H9 (cell line): ENCODE measurements around the gene FSHR. TPM values are rescaled to one million over a fixed set of nuclear protein-coding genes. Genes with fewer than 3 reads are reported as not detected.

Source experiments
- DNase-seq: peaks from one replicate; pipeline ENCODE4 v3.0.0-alpha.2; 2017
- H2AFZ ChIP-seq: one replicate; pipeline ENCODE4 v1.6.1; 2013; ENCODE audit warnings: mild to moderate bottlenecking, low read length, control low read depth, moderate library complexity
- H2AK5ac ChIP-seq: 2 replicates; pipeline ENCODE4 v1.6.1; 2013; ENCODE audit warnings: low read length, control low read depth, mixed read lengths; ENCODE audit not compliant: insufficient read length
- H2BK120ac ChIP-seq: one replicate; pipeline ENCODE4 v1.6.1; 2013; ENCODE audit warnings: low read depth, mild to moderate bottlenecking, low read length, control low read depth, inconsistent platforms; ENCODE audit not compliant: poor library complexity, severe bottlenecking
- H2BK12ac ChIP-seq: 2 replicates; pipeline ENCODE4 v1.6.1; 2013; ENCODE audit warnings: low read length, control low read depth, mixed read lengths, low read depth; ENCODE audit not compliant: insufficient read length
- H2BK15ac ChIP-seq: 2 replicates; pipeline ENCODE4 v1.6.1; 2013; ENCODE audit warnings: low read depth, low read length, control low read depth
- H2BK20ac ChIP-seq: one replicate; pipeline ENCODE4 v1.6.1; 2013; ENCODE audit warnings: low read depth, mild to moderate bottlenecking, low read length, control low read depth, inconsistent platforms; ENCODE audit not compliant: poor library complexity, severe bottlenecking
- H2BK5ac ChIP-seq: 2 replicates; pipeline ENCODE4 v1.6.1; 2013; ENCODE audit warnings: low read length, control low read depth, mixed read lengths; ENCODE audit not compliant: insufficient read length
- H3K14ac ChIP-seq: 2 replicates; pipeline ENCODE4 v1.6.1; 2013; ENCODE audit warnings: low read length, control low read depth; ENCODE audit not compliant: insufficient read depth
- H3K18ac ChIP-seq: 2 replicates; pipeline ENCODE4 v1.6.1; 2013; ENCODE audit warnings: low read depth, mild to moderate bottlenecking, mixed read lengths, low read length, control low read depth; ENCODE audit not compliant: insufficient read length
- H3K23ac ChIP-seq: 2 replicates; pipeline ENCODE4 v1.6.1; 2013; ENCODE audit warnings: low read length, control low read depth, mixed read lengths, low read depth; ENCODE audit not compliant: insufficient read length
- H3K23me2 ChIP-seq: 2 replicates; pipeline ENCODE4 v1.6.1; 2013; ENCODE audit warnings: low read depth, mild to moderate bottlenecking, mixed read lengths, low read length, control low read depth; ENCODE audit not compliant: insufficient read length, poor library complexity, severe bottlenecking
- H3K27ac ChIP-seq: 2 replicates; pipeline ENCODE4 v1.5.1; 2013; ENCODE audit warnings: low read length, control low read depth, mixed read lengths, low read depth; ENCODE audit not compliant: insufficient read length
- H3K27me3 ChIP-seq: 2 replicates; pipeline ENCODE4 v1.6.1; 2013; ENCODE audit warnings: low read length, control low read depth, inconsistent platforms; ENCODE audit not compliant: insufficient read depth
- H3K4ac ChIP-seq: 2 replicates; pipeline ENCODE4 v1.6.1; 2013; ENCODE audit warnings: low read depth, mild to moderate bottlenecking, control low read depth, inconsistent platforms, low read length, moderate library complexity
- H3K4me1 ChIP-seq: 2 replicates; pipeline ENCODE4 v1.6.1; 2013; ENCODE audit warnings: low read length, control low read depth, inconsistent platforms; ENCODE audit not compliant: insufficient read depth
- H3K4me2 ChIP-seq: 2 replicates; pipeline ENCODE4 v1.6.1; 2013; ENCODE audit warnings: low read length, control low read depth, mixed read lengths; ENCODE audit not compliant: insufficient read length, insufficient read depth
- H3K56ac ChIP-seq: 2 replicates; pipeline ENCODE4 v1.6.1; 2013; ENCODE audit warnings: low read depth, mild to moderate bottlenecking, mixed read lengths, low read length, control low read depth; ENCODE audit not compliant: insufficient read length
- H3K79me1 ChIP-seq: 2 replicates; pipeline ENCODE4 v1.6.1; 2013; ENCODE audit warnings: low read depth, mild to moderate bottlenecking, moderate library complexity, low read length, control low read depth, inconsistent platforms; ENCODE audit not compliant: insufficient read depth, poor library complexity, severe bottlenecking
- H3K79me2 ChIP-seq: 2 replicates; pipeline ENCODE4 v1.6.1; 2013; ENCODE audit warnings: low read length, control low read depth, inconsistent platforms; ENCODE audit not compliant: insufficient read depth
- H3K9ac ChIP-seq: 2 replicates; pipeline ENCODE4 v1.6.1; 2013; ENCODE audit warnings: low read length, control low read depth, mixed read lengths; ENCODE audit not compliant: insufficient read length; ENCODE audit errors: extremely low read depth
- H3K9me3 ChIP-seq: one replicate; pipeline ENCODE4 v1.6.1; 2013; ENCODE audit warnings: low read depth, low read length, inconsistent platforms; ENCODE audit not compliant: control insufficient read depth
- H3T11ph ChIP-seq: one replicate; pipeline ENCODE4 v1.6.1; 2013; ENCODE audit warnings: mild to moderate bottlenecking, low read length, control low read depth, inconsistent platforms
- H4K20me1 ChIP-seq: one replicate; pipeline ENCODE4 v1.6.1; 2013; ENCODE audit not compliant: control insufficient read depth, insufficient read length, insufficient read depth
- H4K5ac ChIP-seq: 2 replicates; pipeline ENCODE4 v1.6.1; 2013; ENCODE audit warnings: low read depth, mild to moderate bottlenecking, mixed read lengths, low read length, control low read depth; ENCODE audit not compliant: insufficient read length
- H4K8ac ChIP-seq: replicated peaks from 2 replicates; pipeline ENCODE4 v1.6.1; 2013; ENCODE audit warnings: low read length, control low read depth, mixed read lengths, low read depth; ENCODE audit not compliant: insufficient read length
- H4K91ac ChIP-seq: 2 replicates; pipeline ENCODE4 v1.6.1; 2013; ENCODE audit warnings: low read depth, mild to moderate bottlenecking, moderate library complexity, mixed read lengths, low read length, control low read depth; ENCODE audit not compliant: insufficient read length
- H3K27ac Mint-ChIP-seq, 3 experiments: 2 replicates in 2 of 3; 3 replicates in 1 of 3; pipeline ENCODE4 v1.8.0; 2020 to 2021; ENCODE audit warnings: mixed read lengths in 3 of 3, mild to moderate bottlenecking in 1 of 3, moderate library complexity in 1 of 3
- H3K27me3 Mint-ChIP-seq: 2 replicates; pipeline ENCODE4 v1.8.0; 2021; ENCODE audit warnings: low read depth, mild to moderate bottlenecking, moderate library complexity, mixed read lengths
- H3K36me3 Mint-ChIP-seq, 3 experiments: 2 replicates in 2 of 3; 3 replicates in 1 of 3; pipeline ENCODE4 v1.8.0; 2020 to 2021; ENCODE audit warnings: low read depth in 3 of 3, mixed read lengths in 3 of 3; ENCODE audit not compliant: insufficient read depth in 1 of 3
- H3K4me1 Mint-ChIP-seq, 2 experiments: 2 replicates each; pipeline ENCODE4 v1.8.0; 2020; ENCODE audit warnings: mixed read lengths in 2 of 2
- H3K4me3 Mint-ChIP-seq, 2 experiments: 2 replicates in 1 of 2; 3 replicates in 1 of 2; pipeline ENCODE4 v1.8.0; 2020 to 2021; ENCODE audit warnings: mild to moderate bottlenecking in 2 of 2, mixed read lengths in 2 of 2, moderate library complexity in 1 of 2
- H3K9me3 Mint-ChIP-seq, 2 experiments: 2 replicates in 1 of 2; 3 replicates in 1 of 2; pipeline ENCODE4 v1.8.0; 2020; ENCODE audit warnings: mild to moderate bottlenecking in 2 of 2, mixed read lengths in 2 of 2, moderate library complexity in 1 of 2
- WGBS: extraction: QIAGEN DNeasy Blood & Tissue Kit; methylation state at CpG from one replicate; pipeline ENCODE4 v1.1.7; 2013; ENCODE audit warnings: missing lambda C conversion rate, low lambda C conversion rate, mixed read lengths; ENCODE audit not compliant: insufficient read length; ENCODE audit errors: extremely low coverage; 5-methylcytosine and 5-hydroxymethylcytosine counted together
- total RNA-seq: library from RNA; stranded (reverse); gene quantifications from 2 replicates; pipeline ENCODE4 v1.2.1, GENCODE V29; 2021
- TF ChIP-seq, protein P1 (sequence below): fragments of 200-600 bp; sonication (generic); conservative IDR thresholded peaks from 3 replicates; pipeline ENCODE4 v1.8.0; 2021; ENCODE audit warnings: antibody characterized with exemption, mild to moderate bottlenecking

Gene FSHR
- total RNA-seq, 1 experiment from 2014 or later, result not detected

DNA sequence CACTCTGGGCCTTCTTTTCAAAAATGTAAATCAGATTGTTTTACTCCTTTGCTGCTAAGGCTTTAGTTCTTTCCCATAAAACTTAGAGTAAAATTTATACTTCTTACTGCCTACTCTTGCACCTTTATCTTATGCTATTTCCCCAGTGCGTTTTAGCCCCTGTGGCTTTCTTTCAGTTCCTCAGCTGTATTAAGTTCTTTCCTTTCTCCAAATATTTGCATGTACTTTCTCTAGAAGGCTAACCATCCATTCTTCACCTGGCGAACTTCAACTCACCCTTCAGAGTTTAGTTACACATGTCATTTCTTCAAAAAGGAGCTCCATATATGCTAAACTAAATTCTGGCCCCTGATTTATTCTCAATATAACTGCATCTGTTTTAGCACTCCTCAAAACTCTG, 160.7 kb downstream of the FSHR start:
- H3T11ph ChIP-seq, result no peak overlapping the region
- H2BK20ac ChIP-seq, result no peak overlapping the region
- no peak overlapping the region for H3K4ac ChIP-seq
- no peaks in the 10 kb centered on the region for H3K9me3 Mint-ChIP-seq
- H4K8ac ChIP-seq, result no peak overlapping the region
- no peak overlapping the region for H2BK15ac ChIP-seq
- no peaks in the 10 kb centered on the region for H3K9me3 ChIP-seq
- H2AFZ ChIP-seq, result no peak overlapping the region
- no peak overlapping the region for H3K9ac ChIP-seq
- no peaks in the 10 kb centered on the region; the same call in 1 of the 2 replicates for H3K27me3 ChIP-seq
- no peaks in the 10 kb centered on the region for H3K36me3 Mint-ChIP-seq
- no peaks in the 10 kb centered on the region for H4K20me1 ChIP-seq
- H3K23me2 ChIP-seq, result no peaks in the 10 kb centered on the region
- H3K4me1 ChIP-seq, result no peaks in the 10 kb centered on the region
- no peak overlapping the region for H3K23ac ChIP-seq
- H3K18ac ChIP-seq, result no peak overlapping the region
- no peak overlapping the region for H3K27ac ChIP-seq
- H3K4me2 ChIP-seq, result no peak overlapping the region
- no peak overlapping the region for H2AK5ac ChIP-seq
- H3K4me1 Mint-ChIP-seq, result no peaks in the 10 kb centered on the region
- H4K5ac ChIP-seq, result no peak overlapping the region
- no peak overlapping the region for H3K56ac ChIP-seq
- no peak overlapping the region for H2BK120ac ChIP-seq
- no peak overlapping the region for H4K91ac ChIP-seq
- H2BK12ac ChIP-seq, result no peak overlapping the region
- no peak overlapping the region for H3K14ac ChIP-seq
- DNase-seq, result no peak
- TF ChIP-seq, protein P1, sequence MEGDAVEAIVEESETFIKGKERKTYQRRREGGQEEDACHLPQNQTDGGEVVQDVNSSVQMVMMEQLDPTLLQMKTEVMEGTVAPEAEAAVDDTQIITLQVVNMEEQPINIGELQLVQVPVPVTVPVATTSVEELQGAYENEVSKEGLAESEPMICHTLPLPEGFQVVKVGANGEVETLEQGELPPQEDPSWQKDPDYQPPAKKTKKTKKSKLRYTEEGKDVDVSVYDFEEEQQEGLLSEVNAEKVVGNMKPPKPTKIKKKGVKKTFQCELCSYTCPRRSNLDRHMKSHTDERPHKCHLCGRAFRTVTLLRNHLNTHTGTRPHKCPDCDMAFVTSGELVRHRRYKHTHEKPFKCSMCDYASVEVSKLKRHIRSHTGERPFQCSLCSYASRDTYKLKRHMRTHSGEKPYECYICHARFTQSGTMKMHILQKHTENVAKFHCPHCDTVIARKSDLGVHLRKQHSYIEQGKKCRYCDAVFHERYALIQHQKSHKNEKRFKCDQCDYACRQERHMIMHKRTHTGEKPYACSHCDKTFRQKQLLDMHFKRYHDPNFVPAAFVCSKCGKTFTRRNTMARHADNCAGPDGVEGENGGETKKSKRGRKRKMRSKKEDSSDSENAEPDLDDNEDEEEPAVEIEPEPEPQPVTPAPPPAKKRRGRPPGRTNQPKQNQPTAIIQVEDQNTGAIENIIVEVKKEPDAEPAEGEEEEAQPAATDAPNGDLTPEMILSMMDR, result no peak
- no peak overlapping the region for H3K4me3 Mint-ChIP-seq
- H3K79me1 ChIP-seq, result no peaks in the 10 kb centered on the region
- no peak overlapping the region for H2BK5ac ChIP-seq
- WGBS, result no CpG with 5 or more reads among the region's 2 CpGs
- peaks cover 1% of the 10 kb centered on the region; the same call in 1 of the 2 replicates for H3K27me3 Mint-ChIP-seq
- no peak overlapping the region for H3K27ac Mint-ChIP-seq
- H3K79me2 ChIP-seq, result no peaks in the 10 kb centered on the region
